Heart left ventricle (tissue), 16 donors: ENCODE data around the gene PJVK. TPM values are rescaled to one million over a fixed set of nuclear protein-coding genes. Genes with fewer than 3 reads are reported as not detected.
"Not testable (repeated sequence)": the region's sequence is repeated elsewhere in the genome, so short reads cannot be mapped to it uniquely, and the experiment has no call there.

ENCODE experiments used
- ATAC-seq, 4 donors: fragments of 200-7000 bp; cut with Tn5 transposase; one replicate each; pipeline ENCODE4 v1.9.1; 2020 to 2022; ENCODE audit warnings: moderate library complexity in 4 of 4, mild to moderate bottlenecking in 3 of 4, moderate number of reproducible peaks in 1 of 4
- DNase-seq, 5 donors: peaks; one replicate each; pipeline ENCODE4 v3.0.0-alpha.2; 2020
- H3K27ac ChIP-seq, 12 donors: fragments of 200-600 bp; sonication (generic) in 4 of 12; one replicate each; pipeline versions ENCODE4 v1.5.0 to v1.8.0; 2016 to 2022; ENCODE audit warnings: mild to moderate bottlenecking in 2 of 12
- H3K27me3 ChIP-seq, 9 donors: fragments of 200-600 bp; sonication (generic) in 2 of 9; one replicate each; pipeline versions ENCODE4 v1.5.1 to v1.8.0; 2016 to 2022; ENCODE audit warnings: mild to moderate bottlenecking in 3 of 9
- H3K36me3 ChIP-seq, 9 donors: fragments of 200-600 bp; sonication (generic) in 2 of 9; one replicate each; pipeline versions ENCODE4 v1.5.0 to v1.8.0; 2018 to 2022; ENCODE audit warnings: mild to moderate bottlenecking in 2 of 9
- H3K4me1 ChIP-seq, 12 donors: fragments of 200-600 bp; sonication (generic) in 4 of 12; one replicate each; pipeline versions ENCODE4 v1.5.0 to v1.8.0; 2016 to 2022; ENCODE audit warnings: mild to moderate bottlenecking in 3 of 12
- H3K4me3 ChIP-seq, 12 donors: fragments of 200-600 bp; sonication (generic) in 4 of 12; one replicate each; pipeline versions ENCODE4 v1.5.0 to v1.8.0; 2017 to 2022; ENCODE audit warnings: mild to moderate bottlenecking in 9 of 12, moderate library complexity in 4 of 12
- H3K9me3 ChIP-seq, 12 donors: fragments of 200-600 bp; sonication (generic) in 4 of 12; one replicate each; pipeline versions ENCODE4 v1.5.0 to v1.8.0; 2016 to 2022; ENCODE audit warnings: mild to moderate bottlenecking in 1 of 12
- POLR2A ChIP-seq, 2 donors: fragments of 450-650 bp; IDR thresholded peaks; one replicate each; pipeline ENCODE4 v1.6.1; 2017; ENCODE audit warnings: antibody characterized with exemption in 2 of 2, mild to moderate bottlenecking in 2 of 2, moderate library complexity in 2 of 2
- whole genome bisulfite sequencing, 4 donors: extraction: QIAGEN DNeasy Blood & Tissue Kit in 2 of 4; methylation state at CpG; one replicate each; pipeline versions ENCODE4 v1.1.5 to v1.1.7; 2013 to 2018; 5-methylcytosine and 5-hydroxymethylcytosine counted together
- intact Hi-C, 10 donors: fragments of 100-400 bp; cut with DNase I; formaldehyde crosslinking; loops; one replicate each; pipeline versions ENCODE4 v1.11.1 to v1.14.2; 2022
- polyA plus RNA-seq, 2 donors: library from polyadenylated mRNA; stranded (reverse); fragments of 200-250 nt; gene quantifications; one replicate each; pipeline ENCODE4 v1.2.3, GENCODE V29; 2013
- total RNA-seq, 9 donors: library from RNA; depleted of rRNA in 2 of 9; stranded (reverse); fragments of >200 nt in 2 of 9; fragmentation: NEBNext Ultra II Directional in 3 of 9; extraction: Animal tissue kit (Norgen Biotek cat#: 25700) in 3 of 9; gene quantifications; one replicate each; pipeline versions ENCODE4 v1.1.0 to v1.2.4, GENCODE V29; 2016 to 2023
- TF ChIP-seq, protein P1 (sequence below), 12 donors: fragments of 200-600 bp; sonication (generic) in 4 of 12; IDR thresholded peaks; one replicate each; pipeline versions ENCODE4 v1.5.0 to v1.8.0; 2018 to 2022; ENCODE audit warnings: antibody characterized with exemption in 12 of 12, mild to moderate bottlenecking in 5 of 12
- donor health status: ischemic (EF 13 %, LVEDD 7.1; RV severe dilation, severe dysfunction).
- donor health status: healthy with polysubstance abuse.
- donor health status: DM: no; HTN: yes; CAD: no.
- donor health status: DM: no; HTN: no; CAD: no.
- donor health status: ischemic (EF 25% LVEDD 6.9; RV normal size, moderate dysfunction).
- donor health status: ischemic (EF 25% LVEDD 5.7; RV mildly dilated, moderate dysfunction).
- donor health status: healthy.
- donor health status: DM: yes; HTN: yes; CAD: no.
- donor health status: ischemic (EF 35%, LVEDD 5.7; RV mildly dilated, moderate dysfunction).
- donor health status: nonischemic (EF 11% LVEDD 7.7; RV severe dilation, severe dysfunction).
- donor health status: DM: yes; HTN: yes; CAD: no.
- donor health status: PGD.
- donor health status: ischemic (EF 29% LVEDD 5.4; RV normal size, mild dysfunction).
- donor health status: nonischemic (EF 23%, LVEDD 6.1; RV moderate dilation, normal function).

Gene PJVK
- total and polyA plus RNA-seq, 11 donors, result 0.48 to 1.7 (median 1.3) TPM; not detected in 1

DNA sequence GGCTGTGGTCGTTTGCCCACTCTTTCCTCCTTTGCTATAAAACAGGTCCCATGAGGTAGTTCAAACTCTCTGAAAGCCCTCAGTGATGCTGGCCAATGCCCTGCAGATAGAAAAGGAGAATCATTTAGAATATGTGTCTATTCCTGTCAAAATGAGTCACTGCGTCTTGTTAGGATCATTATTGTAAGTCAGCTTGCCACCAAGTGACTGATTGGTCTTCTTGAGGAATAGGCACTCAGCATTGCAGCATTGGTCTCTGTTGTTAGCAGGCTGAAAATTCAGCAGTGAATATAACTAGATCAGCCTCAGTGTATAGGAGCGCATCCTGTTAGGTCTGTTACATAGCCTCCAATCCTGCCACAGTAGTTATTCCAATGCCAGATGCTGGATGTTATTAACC, 29.1 kb upstream of the PJVK start:
- no peak for ATAC-seq

DNA sequence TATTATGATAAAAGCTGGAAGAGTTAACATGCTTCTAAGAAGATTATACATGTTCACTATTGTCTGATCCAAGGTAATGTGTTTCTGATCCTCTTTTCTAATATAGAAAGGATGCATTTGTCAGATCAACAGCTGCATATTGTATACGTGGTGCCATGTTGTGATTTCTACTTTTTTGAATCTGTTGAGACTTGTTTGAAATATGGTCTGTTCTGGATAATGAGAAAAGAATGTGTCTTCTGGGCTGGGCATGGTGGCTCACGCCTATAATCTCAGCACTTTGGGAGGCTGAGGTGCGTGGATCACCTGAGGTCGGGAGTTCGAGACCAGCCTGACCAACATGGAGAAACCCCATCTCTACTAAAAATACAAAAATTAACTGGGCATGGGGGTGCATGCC, 27.4 kb upstream of the PJVK start:
- WGBS, 4 donors, result 95 to 98% (median 97%) methylated on average over 5 of the region's 5 CpGs
- not testable (repeated sequence) for H3K4me1 ChIP-seq, H3K27me3 ChIP-seq, H3K27ac ChIP-seq, H3K4me3 ChIP-seq, DNase-seq, ATAC-seq
- Histone ChIP-seq H3K36me3 (peaks cover 0 to 39% (median 18%) of the 10 kb centered on the region in 9 donors), H3K9me3 (peaks cover 0 to 26% (median 6%) of the 10 kb centered on the region in 12 donors)
- intact Hi-C loops, result loop anchor here in 1 of 10 donors (5.0 kb wide), 1 partner anchor 291 kb away; no protein-coding TSS in a partner anchor

More for the DNA sequence above, 29.1 kb upstream of the PJVK start:
- H3K9me3 ChIP-seq, result peaks cover 0 to 26% (median 6%) of the 10 kb centered on the region in 12 donors
- no peaks in the 10 kb centered on the region for H3K27me3 ChIP-seq
- 62 to 94% (median 84%) methylated on average over 3 of the region's 3 CpGs for WGBS, 4 donors
- H3K4me3 ChIP-seq, result no peak overlapping the region
- no peak for DNase-seq
- H3K27ac ChIP-seq, result no peak overlapping the region
- peaks cover 0 to 23% (median 4%) of the 10 kb centered on the region in 9 donors for H3K36me3 ChIP-seq
- intact Hi-C loops, result loop anchor here in 1 of 10 donors (5.0 kb wide), 1 partner anchor 290 kb away; no protein-coding TSS in a partner anchor
- H3K4me1 ChIP-seq, result peaks cover 0 to 6% (median 0%) of the 10 kb centered on the region in 12 donors
- TF ChIP-seq, protein P1, sequence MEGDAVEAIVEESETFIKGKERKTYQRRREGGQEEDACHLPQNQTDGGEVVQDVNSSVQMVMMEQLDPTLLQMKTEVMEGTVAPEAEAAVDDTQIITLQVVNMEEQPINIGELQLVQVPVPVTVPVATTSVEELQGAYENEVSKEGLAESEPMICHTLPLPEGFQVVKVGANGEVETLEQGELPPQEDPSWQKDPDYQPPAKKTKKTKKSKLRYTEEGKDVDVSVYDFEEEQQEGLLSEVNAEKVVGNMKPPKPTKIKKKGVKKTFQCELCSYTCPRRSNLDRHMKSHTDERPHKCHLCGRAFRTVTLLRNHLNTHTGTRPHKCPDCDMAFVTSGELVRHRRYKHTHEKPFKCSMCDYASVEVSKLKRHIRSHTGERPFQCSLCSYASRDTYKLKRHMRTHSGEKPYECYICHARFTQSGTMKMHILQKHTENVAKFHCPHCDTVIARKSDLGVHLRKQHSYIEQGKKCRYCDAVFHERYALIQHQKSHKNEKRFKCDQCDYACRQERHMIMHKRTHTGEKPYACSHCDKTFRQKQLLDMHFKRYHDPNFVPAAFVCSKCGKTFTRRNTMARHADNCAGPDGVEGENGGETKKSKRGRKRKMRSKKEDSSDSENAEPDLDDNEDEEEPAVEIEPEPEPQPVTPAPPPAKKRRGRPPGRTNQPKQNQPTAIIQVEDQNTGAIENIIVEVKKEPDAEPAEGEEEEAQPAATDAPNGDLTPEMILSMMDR (IDR thresholded peaks at IDR 0.05), result no peak
- TF ChIP-seq POLR2A (IDR thresholded peaks at IDR 0.05), result no peak

DNA sequence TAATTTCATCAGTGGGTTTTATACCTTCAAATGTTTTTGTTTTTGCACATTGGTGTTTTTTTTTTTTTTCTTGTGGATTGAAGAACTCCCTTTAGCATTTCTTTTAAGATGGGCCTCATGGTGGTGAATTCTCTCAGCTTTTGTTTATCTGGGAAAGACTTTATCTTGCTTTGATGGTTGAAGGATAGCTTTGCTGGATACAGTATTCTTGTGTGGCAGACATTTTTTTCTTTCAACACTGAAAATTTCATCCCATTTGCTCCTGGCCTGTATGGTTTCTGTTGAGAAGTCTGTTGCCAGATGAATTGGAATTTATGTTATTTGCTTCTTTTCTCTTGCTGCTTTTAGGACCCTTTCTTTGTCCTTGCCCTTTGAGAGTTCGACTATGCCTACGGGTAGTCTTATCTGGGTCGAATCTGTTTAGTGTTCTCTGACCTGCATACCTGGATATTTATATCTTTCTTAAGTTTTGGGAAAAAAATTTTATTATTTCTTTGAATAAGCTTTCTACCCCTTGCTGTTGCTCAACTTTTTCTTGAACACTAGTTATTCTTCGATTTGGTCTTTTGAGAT, 25.8 kb upstream of the PJVK start:
- TF ChIP-seq POLR2A (IDR thresholded peaks at IDR 0.05), result no peak
- TF ChIP-seq, protein P1 (IDR thresholded peaks at IDR 0.05), result no peak
- intact Hi-C loops, result no loop called here
- H3K27me3 ChIP-seq, result no peaks in the 10 kb centered on the region
- peaks cover 0 to 26% (median 6%) of the 10 kb centered on the region in 12 donors for H3K9me3 ChIP-seq
- H3K4me1 ChIP-seq, result peaks cover 0 to 4% (median 0%) of the 10 kb centered on the region in 12 donors
- DNase-seq (no peak), ATAC-seq (no peak)
- H3K4me3 ChIP-seq, result no peak overlapping the region
- WGBS, 4 donors, result 94 to 97% (median 96%) methylated on average over 4 of the region's 4 CpGs
- H3K27ac ChIP-seq, result no peak overlapping the region
- peaks cover 0 to 55% (median 34%) of the 10 kb centered on the region in 9 donors for H3K36me3 ChIP-seq

DNA sequence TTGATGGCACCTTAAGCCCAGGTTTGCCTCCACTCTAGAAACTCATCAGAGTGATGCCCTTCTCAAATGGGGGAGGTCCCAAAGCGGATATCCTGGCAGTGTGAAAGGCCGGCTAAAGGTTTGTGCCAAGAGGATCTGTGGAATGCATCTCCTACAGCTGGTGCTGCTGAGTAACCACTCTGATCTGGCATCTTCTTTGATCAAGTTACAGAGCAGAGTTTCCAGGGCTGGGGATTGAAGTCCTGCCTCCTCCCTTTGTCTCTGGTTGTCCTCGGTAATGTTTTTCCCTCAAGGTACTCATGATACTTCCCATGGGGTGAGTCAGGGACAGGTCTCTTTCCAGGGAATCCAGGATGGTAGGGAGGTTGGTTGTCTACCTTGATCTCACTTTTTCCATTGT, 24.8 kb upstream of the PJVK start:
- intact Hi-C loops, result no loop called here
- peaks cover 0 to 66% (median 44%) of the 10 kb centered on the region in 9 donors for H3K36me3 ChIP-seq
- ATAC-seq, result no peak
- TF ChIP-seq, protein P1 (IDR thresholded peaks at IDR 0.05), result no peak
- no peak for TF ChIP-seq POLR2A (IDR thresholded peaks at IDR 0.05)
- WGBS, 4 donors, result 82 to 97% (median 88%) methylated on average over 2 to 3 of the region's 3 CpGs
- H3K9me3 ChIP-seq, result peaks cover 0 to 26% (median 6%) of the 10 kb centered on the region in 12 donors
- H3K4me1 ChIP-seq, result no peaks in the 10 kb centered on the region
- H3K27me3 ChIP-seq, result no peaks in the 10 kb centered on the region
- no peak overlapping the region for H3K27ac ChIP-seq
- H3K4me3 ChIP-seq, result no peak overlapping the region
- no peak for DNase-seq
